Left ventricle myocardium superior (tissue), 1 donor: ENCODE data around the gene TPBG. TPM values are rescaled to one million over a fixed set of nuclear protein-coding genes. Genes with fewer than 3 reads are reported as not detected.

Source experiments
- ATAC-seq: fragments of 200-7000 bp; cut with Tn5 transposase; one replicate; pipeline ENCODE4 v1.9.1; 2020; ENCODE audit warnings: mild to moderate bottlenecking, moderate library complexity
- DNase-seq: peaks from one replicate; pipeline ENCODE4 v3.0.0-alpha.2; 2020
- intact Hi-C: fragments of 100-400 bp; cut with micrococcal nuclease; formaldehyde crosslinking; loops from one replicate; pipeline ENCODE4 v1.11.0; 2022
- long read RNA-seq: library from polyadenylated mRNA; unstranded; transcript quantifications from one replicate; pipeline ENCODE4 v2.0.0, GENCODE V29; 2021
- total RNA-seq: library from RNA; stranded (reverse); fragmentation: NEBNext Ultra II Directional; extraction: Animal tissue kit (Norgen Biotek cat#: 25700); gene quantifications from one replicate; pipeline ENCODE4 v1.2.1, GENCODE V29; 2021
- donor health status: DM: no; HTN: yes; CAD: no; lungs with severe emphysema.

TPBG gene
- 2.5 TPM for total RNA-seq
- long read RNA-seq, full-length matches to known transcripts, result 8 of 14 reads
- long read RNA-seq, partial matches to known transcripts, result 0 of 14 reads
- long read RNA-seq, other reads (novel, unspliced or antisense), result 6 of 14 reads

GRCh38 chr6:82363428-82364086, at the start of gene TPBG:
Gene TPBG, plus strand, starts transcription at chr6:82363817. Its CDS starts 1,145 bp downstream, at chr6:82364962.
- peak; percentile 60 for DNase-seq
- ATAC-seq, result peak; percentile 74
- intact Hi-C loops, result no loop called here

DNA sequence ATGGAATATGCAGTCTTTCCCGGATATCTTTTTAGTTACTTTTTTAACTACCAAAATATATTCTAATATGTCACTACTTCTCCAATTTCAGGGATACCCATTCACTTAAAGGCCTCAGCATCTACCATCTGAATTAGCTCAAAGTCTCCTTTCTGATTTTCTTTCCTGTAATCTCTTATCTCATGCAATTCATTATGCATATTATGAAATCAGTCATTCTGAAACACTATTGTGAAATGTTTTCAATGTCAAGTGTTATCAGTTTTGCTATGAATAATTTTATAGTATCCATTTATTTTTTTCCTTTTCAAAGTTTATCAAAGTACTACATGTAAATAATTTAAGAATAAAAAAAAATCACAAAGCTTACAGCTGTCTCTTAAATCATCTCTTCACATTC, 41.2 kb upstream of the TPBG start:
- intact Hi-C loops, result no loop called here
- ATAC-seq, result no peak
- DNase-seq, result no peak

- intact Hi-C loops, result no loop called here
- DNase-seq (no peak), ATAC-seq (no peak)
These were observed 33.9 kb upstream of the TPBG start for GRCh38 chr6:82329766-82330165.

DNA sequence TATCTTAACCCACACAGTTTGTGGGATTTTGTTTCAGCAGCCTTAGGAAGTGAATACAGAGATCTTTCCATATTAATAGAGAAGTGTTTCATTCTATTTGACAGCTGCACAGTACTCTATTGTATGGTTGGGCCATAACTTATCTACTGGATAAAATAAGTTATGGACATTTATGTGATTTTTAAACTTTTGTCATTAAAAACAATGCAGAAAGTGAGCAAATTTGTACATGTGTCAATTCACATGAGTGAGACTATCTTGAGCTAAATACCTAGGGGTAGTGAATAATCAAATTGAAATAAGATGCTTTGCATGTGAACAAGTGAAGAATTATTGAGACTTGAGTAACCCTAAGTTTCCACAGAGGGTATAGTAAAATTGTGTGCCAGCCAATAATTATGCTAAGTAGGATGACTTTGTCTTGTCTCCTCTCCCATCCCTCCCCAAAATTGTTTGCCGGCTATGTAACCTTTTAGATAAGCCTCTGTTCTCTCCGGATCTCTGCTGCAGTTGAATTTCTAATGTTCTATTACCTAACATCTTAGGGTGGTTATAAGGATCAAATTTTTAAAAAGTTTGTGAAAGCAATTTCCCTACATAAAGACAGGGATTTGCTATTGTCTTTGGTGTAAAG, 33.3 kb upstream of the TPBG start:
- no peak for DNase-seq
- no peak for ATAC-seq
- intact Hi-C loops, result no loop called here

- ATAC-seq (no peak), DNase-seq (no peak)
- intact Hi-C loops, result no loop called here
These were observed 32.4 kb upstream of the TPBG start for GRCh38 chr6:82331031-82331773.

DNA sequence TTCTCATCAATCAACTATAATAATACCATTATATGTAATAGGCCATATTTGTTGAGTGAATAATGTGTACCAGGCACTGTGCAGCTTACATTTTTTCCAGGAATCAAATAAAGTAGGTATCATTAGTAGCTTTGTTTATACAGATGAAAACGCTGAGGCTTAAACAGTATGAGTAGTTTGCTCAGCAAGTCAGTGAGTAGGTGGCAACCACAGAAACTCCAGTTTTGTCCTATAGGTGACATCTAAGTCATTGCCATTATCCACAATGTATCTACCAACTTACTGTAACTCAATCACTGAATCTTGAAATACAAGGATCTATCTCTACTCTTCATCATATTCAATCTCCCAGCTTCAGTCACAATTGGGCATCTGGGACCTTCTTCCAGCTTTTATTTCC, 29.8 kb upstream of the TPBG start:
- DNase-seq (no peak), ATAC-seq (no peak)
- intact Hi-C loops, result no loop called here

DNA sequence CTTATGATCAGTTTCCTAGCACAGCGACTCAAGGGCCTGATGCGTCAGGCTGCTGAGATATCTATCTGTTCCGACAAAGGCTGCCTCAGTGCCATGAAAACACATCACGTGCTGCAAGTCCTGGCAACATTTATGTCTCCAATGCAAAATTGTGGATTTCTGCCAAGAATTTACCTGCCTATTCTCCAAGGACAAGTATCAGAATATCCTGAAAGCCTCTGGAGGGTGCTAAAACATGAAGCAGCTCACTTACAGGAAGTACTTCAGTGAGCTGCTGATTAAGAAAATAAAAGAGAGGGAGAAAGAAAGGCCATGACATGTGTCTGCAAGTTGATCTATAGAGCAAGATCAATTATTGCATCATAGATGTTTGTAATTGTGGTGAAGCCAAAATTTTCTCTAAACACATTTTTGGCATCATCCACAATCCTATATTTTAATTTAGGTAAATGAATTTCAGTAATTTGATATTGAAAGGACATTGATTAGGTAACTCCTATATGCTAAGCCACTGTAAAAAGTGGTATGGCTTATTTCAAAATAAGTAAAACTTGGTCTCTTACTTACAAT, 25.8 kb upstream of the TPBG start:
- intact Hi-C loops, result no loop called here
- DNase-seq, result no peak

DNA sequence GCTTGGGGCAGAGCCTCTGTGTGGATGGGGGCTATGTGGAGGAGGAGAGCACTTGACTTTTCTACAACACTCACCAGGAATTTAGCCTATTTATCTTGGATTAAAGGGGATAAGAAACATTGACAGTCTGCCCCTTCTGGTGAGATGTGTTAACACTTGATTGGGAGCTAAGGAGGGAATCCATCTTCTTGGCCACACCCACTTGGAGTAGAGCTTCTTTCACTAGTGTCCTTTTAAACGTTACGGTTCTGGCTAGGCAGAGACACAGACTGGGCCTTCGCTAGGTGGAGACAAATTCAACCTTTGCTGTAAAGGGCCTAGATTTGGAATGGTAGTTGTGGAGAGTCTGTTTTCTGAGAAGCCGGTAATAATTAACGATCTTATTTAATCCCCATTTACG, 15.5 kb upstream of the TPBG start:
- DNase-seq, result no peak
- no peak for ATAC-seq
- intact Hi-C loops, result no loop called here

More for the DNA sequence above, 25.8 kb upstream of the TPBG start:
- no peak for ATAC-seq

- no peak for ATAC-seq
- no peak for DNase-seq
- intact Hi-C loops, result no loop called here
These were observed 9.8 kb upstream of the TPBG start for GRCh38 chr6:82353848-82354247.

GRCh38 chr6:82360552-82360951, 3.1 kb upstream of the TPBG start:
- no peak for ATAC-seq
- no peak for DNase-seq
- intact Hi-C loops, result no loop called here

DNA sequence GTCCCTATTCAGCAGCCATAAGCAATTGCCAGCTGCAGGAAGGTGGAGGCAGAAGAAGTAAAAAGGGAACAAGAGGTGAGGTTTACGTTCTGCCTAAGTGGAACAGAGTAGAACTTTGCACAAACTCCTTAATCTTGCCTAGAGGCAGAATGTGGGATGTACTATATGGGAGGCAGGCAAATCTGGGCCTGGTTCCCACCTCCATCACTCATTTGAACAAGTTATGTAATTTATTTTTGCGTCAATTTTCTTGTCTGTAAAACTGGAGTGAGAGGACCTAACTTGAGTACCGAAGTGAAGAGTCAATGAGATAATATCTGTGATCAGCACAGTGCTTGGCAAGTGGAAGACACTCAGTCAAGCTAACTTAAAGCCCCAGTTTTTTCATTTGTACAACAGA, 2.0 kb upstream of the TPBG start:
- no peak for ATAC-seq
- intact Hi-C loops, result no loop called here

DNA sequence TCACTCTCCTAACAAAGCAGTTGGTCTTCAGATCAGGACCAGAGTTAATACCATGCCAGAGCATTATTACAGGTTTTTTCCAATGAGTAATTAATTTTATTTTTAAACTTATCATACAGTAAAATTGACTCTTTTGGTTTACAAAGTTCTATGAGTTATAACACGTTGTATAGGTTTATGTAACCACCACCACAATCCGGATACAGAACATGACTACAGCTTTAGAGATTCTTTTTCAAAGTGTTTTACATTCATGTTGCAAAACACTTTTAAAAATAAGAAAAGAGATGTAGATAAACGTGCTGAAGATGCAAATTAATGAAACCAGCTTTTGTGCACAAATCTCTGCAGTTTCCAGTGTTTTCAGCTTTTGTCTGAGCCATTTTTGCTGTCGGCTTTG, 1.5 kb upstream of the TPBG start:
- intact Hi-C loops, result no loop called here

More for the DNA sequence above, 2.0 kb upstream of the TPBG start:
- DNase-seq, result no peak

DNA sequence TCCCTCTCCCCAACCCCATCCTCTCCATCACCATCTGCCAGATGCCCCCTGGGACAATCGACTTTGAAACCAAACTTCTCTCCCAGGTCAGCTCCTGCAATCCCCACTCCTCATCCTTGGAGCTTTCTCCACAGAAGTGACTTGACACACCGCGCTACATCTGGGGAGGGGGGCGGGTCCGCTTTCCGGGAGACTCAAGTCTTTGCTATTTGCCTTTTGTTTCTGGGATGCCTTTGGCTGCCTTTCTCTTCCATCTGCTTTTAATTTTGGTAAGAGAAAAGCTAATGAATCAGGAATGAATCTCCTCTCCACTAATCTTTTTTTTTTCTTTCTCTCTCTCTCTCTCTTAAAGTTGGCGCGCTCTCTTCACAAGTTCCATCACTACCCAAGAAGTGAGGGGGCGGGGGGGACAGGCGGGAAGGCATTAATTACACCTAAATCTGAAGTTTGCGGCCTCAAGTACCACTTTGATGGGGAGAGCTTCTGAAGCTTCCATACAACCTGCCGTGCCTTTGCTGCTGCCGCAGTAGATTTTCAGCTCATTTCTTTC, 664 bp upstream of the TPBG start:
- ATAC-seq (no peak), DNase-seq (no peak)
- intact Hi-C loops, result no loop called here

More for the DNA sequence above, 1.5 kb upstream of the TPBG start:
- ATAC-seq, result no peak
- DNase-seq, result no peak

GRCh38 chr6:82364087-82365015, 734 bp downstream of the TPBG start:
- DNase-seq (peak; percentile 75), ATAC-seq (peak; percentile 87)
- intact Hi-C loops, result no loop called here

- intact Hi-C loops, result no loop called here
- DNase-seq (no peak), ATAC-seq (peak; percentile 46)
These were observed 1.6 kb downstream of the TPBG start for GRCh38 chr6:82365016-82365795.

DNA sequence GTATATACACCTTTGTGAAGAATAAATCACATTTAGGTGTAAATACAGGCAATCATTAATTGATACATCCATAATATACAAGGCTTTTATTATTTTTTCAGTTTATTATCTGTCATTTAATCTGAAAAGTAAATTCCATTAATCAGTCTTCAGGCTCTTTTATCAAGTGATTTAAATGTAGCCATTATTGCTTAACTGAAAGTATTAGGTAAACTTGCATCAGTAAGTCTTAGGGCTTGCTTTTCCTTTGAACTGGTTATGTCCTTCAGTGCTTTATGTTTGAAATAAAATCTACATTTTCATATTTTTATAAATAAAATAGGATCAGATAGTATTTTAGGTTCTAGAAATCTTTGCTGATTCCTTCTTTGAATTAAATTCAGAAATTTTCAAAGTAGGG, 4.1 kb downstream of the TPBG start:
- ATAC-seq (no peak), DNase-seq (no peak)
- intact Hi-C loops, result no loop called here

GRCh38 chr6:82370788-82371187, 7.2 kb downstream of the TPBG start:
- no peak for DNase-seq

More at GRCh38 chr6:82370788-82371187, 7.2 kb downstream of the TPBG start:
- intact Hi-C loops, result no loop called here
- no peak for ATAC-seq
